Cardiac muscle cell (in vitro differentiated cells and primary cell): ENCODE measurements around the gene AHDC1. TPM values are rescaled to one million over a fixed set of nuclear protein-coding genes. Genes with fewer than 3 reads are reported as not detected.

Experiments
- DNase-seq, 2 donors: peaks; one replicate each; pipeline versions ENCODE4 v3.0.0 to v3.0.0-alpha.2; 2010 to 2017; ENCODE audit warnings: low read depth in 1 of 2, low spot score in 1 of 2
- H3K27ac ChIP-seq: fragments of 200-600 bp; sonication (generic); 2 replicates; pipeline ENCODE4 v1.5.1; 2016
- H3K27me3 ChIP-seq: fragments of 200-600 bp; sonication (generic); 2 replicates; pipeline ENCODE4 v1.6.0; 2016; ENCODE audit warnings: control low read depth
- H3K36me3 ChIP-seq: fragments of 200-600 bp; sonication (generic); 2 replicates; pipeline ENCODE4 v1.5.1; 2016; ENCODE audit warnings: control low read depth
- H3K4me1 ChIP-seq: fragments of 200-600 bp; sonication (generic); 2 replicates; pipeline ENCODE4 v1.8.1; 2017; ENCODE audit warnings: low read depth, mild to moderate bottlenecking, mixed run types
- H3K4me3 ChIP-seq: fragments of 200-600 bp; sonication (generic); 2 replicates; pipeline ENCODE4 v1.5.1; 2016; ENCODE audit warnings: mild to moderate bottlenecking
- H3K9me3 ChIP-seq: fragments of 200-600 bp; sonication (generic); 2 replicates; pipeline ENCODE4 v1.5.1; 2017; ENCODE audit warnings: low read depth, mild to moderate bottlenecking, control low read depth
- CTCF ChIP-seq: IDR thresholded peaks from 2 replicates; pipeline ENCODE4 v1.5.1; 2012; ENCODE audit warnings: low read depth, mild to moderate bottlenecking, low read length
- polyA plus RNA-seq: library from polyadenylated mRNA; unstranded; fragments of >200 nt; fragmentation: Nextera tagmentation; extraction: Ambion mirVana; gene quantifications from 2 replicates; pipeline ENCODE4 v1.2.1, GENCODE V29; 2016
- total RNA-seq: library from RNA; depleted of rRNA; stranded (reverse); fragments of >200 nt; gene quantifications from 2 replicates; pipeline ENCODE4 v1.2.3, GENCODE V29; 2016

The AHDC1 gene
- total and polyA plus RNA-seq, 2 experiments from 2014 or later, result 16.3 to 58.1 TPM

DNA sequence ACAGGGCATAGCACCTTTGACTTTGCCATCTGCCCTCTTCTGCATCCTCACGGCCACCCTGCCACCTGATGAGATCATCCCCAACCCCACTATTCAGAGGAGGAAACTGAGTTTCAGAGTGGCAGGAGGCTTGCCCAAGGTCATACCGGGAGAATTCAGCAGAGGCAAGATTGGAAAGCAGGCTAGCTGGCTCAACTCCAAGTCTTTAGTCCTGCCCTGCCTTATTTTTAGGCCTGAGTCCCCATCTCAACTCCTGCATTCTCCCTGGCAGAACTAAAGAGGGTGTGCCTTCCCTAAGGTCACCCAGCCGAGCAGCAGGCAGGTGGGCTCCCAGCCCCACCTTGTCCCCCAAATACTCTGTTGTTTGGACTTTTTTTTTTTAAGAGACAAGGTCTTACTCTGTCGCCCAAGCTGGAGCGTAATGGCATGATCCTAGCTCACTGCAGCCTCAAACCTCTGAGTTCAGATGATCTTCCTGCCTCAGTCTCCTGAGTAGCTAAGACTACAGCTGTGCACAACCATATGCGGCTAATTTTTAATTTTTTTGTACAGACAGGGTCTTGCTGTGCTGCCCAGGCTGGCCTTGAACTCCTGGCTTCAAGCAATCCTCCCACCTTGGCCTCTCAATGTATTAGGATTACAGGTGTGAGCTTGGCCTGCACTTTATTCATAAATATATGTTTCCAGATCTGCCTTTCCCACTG, 44.8 kb upstream of the AHDC1 start:
- no peak for TF ChIP-seq CTCF
- Histone ChIP-seq H3K9me3 (no peaks in the 10 kb centered on the region), H3K27me3 (no peaks in the 10 kb centered on the region), H3K36me3 (no peaks in the 10 kb centered on the region), H3K4me3 (no peak overlapping the region), H3K27ac (no peak overlapping the region), H3K4me1 (peaks cover 14% of the 10 kb centered on the region)
- DNase-seq, result peak; percentile 41 to 51

- Histone ChIP-seq H3K27me3 (no peaks in the 10 kb centered on the region), H3K4me3 (no peak overlapping the region), H3K27ac (no peak overlapping the region), H3K9me3 (no peaks in the 10 kb centered on the region), H3K4me1 (peaks cover 10% of the 10 kb centered on the region), H3K36me3 (no peaks in the 10 kb centered on the region)
- no peak for DNase-seq
- no peak for TF ChIP-seq CTCF
Measured at GRCh38 chr1:27647328-27647727, 43.4 kb upstream of the AHDC1 start.

DNA sequence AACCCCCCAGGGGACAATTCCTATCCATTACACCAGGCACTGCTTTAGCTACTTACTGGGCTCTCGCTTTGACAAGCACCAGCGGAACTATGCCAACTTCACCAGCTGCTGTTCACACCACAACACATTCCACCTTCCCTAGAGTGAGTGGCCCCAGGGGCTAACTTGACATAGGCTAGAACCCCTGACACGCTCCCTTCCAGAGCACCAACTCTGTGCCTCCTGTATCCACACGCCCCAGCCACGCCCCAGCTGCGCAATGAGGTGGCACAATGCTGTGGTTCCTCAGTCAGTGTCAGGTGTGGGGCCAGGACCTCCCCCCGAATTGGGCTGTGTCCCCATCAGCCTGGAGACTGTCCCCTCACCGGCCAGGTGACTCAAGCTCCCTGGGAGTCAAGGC, 42.7 kb upstream of the AHDC1 start:
- Histone ChIP-seq H3K36me3 (no peaks in the 10 kb centered on the region), H3K4me1 (peaks cover 10% of the 10 kb centered on the region), H3K27me3 (no peaks in the 10 kb centered on the region), H3K27ac (no peak overlapping the region), H3K9me3 (no peaks in the 10 kb centered on the region), H3K4me3 (no peak overlapping the region)
- no peak for DNase-seq
- no peak for TF ChIP-seq CTCF

GRCh38 chr1:27645071-27645415, 41.1 kb upstream of the AHDC1 start:
- no peak for DNase-seq
- Histone ChIP-seq H3K27me3 (no peaks in the 10 kb centered on the region), H3K4me3 (no peak overlapping the region), H3K4me1 (peaks cover 2% of the 10 kb centered on the region), H3K27ac (no peak overlapping the region), H3K9me3 (no peaks in the 10 kb centered on the region), H3K36me3 (no peaks in the 10 kb centered on the region)
- TF ChIP-seq CTCF, result no peak

- Histone ChIP-seq H3K27me3 (no peaks in the 10 kb centered on the region), H3K4me3 (no peak overlapping the region), H3K36me3 (no peaks in the 10 kb centered on the region), H3K9me3 (no peaks in the 10 kb centered on the region), H3K27ac (no peak overlapping the region), H3K4me1 (no peaks in the 10 kb centered on the region)
- no peak for TF ChIP-seq CTCF
- no peak for DNase-seq
Measured at GRCh38 chr1:27644369-27645070, 40.6 kb upstream of the AHDC1 start.
